SU-DHL-6 (cell line): ENCODE measurements around the gene PNO1.

Experiments used
- H2AFZ ChIP-seq: fragments of 200-600 bp; sonication (generic); 2 replicates; pipeline ENCODE4 v1.6.1; 2014; ENCODE audit warnings: low read depth, mild to moderate bottlenecking, moderate library complexity, mixed read lengths, antibody characterized with exemption, low read length; ENCODE audit not compliant: severe bottlenecking
- H3F3A ChIP-seq: fragments of 200-600 bp; shearing (Covaris generic); 2 replicates; pipeline ENCODE4 v1.6.0; 2016; ENCODE audit warnings: antibody characterized with exemption, mild to moderate bottlenecking; ENCODE audit not compliant: insufficient read depth
- H3K27ac ChIP-seq: fragments of 200-600 bp; sonication (generic); 2 replicates; pipeline ENCODE4 v1.5.1; 2016; ENCODE audit warnings: low read depth, mild to moderate bottlenecking, low read length, moderate library complexity, mixed read lengths
- H3K27me3 ChIP-seq: fragments of 200-600 bp; sonication (generic), shearing (Covaris generic); 2 replicates; pipeline ENCODE4 v1.6.0; 2014; ENCODE audit warnings: mild to moderate bottlenecking, low read length
- H3K36me3 ChIP-seq: fragments of 200-600 bp; sonication (generic); 2 replicates; pipeline ENCODE4 v1.6.1; 2014; ENCODE audit warnings: mild to moderate bottlenecking, low read length, mixed read lengths
- H3K4me2 ChIP-seq: fragments of 300-600, 200-600 bp; shearing (Covaris generic), sonication (generic); 2 replicates; pipeline ENCODE4 v1.6.0; 2014; ENCODE audit warnings: low read length, low read depth, mild to moderate bottlenecking; ENCODE audit not compliant: poor library complexity, severe bottlenecking
- H3K4me3 ChIP-seq: fragments of 200-600 bp; sonication (generic); 2 replicates; pipeline ENCODE4 v1.5.1; 2014; ENCODE audit warnings: antibody characterized with exemption, low read length, mild to moderate bottlenecking, mixed read lengths; ENCODE audit not compliant: insufficient read depth, poor library complexity, severe bottlenecking
- H3K79me2 ChIP-seq: fragments of 200-600 bp; sonication (generic); 2 replicates; pipeline ENCODE4 v1.6.1; 2014; ENCODE audit warnings: mild to moderate bottlenecking, low read length, moderate library complexity; ENCODE audit not compliant: insufficient read depth
- H3K9ac ChIP-seq: fragments of 200-600 bp; sonication (generic); 2 replicates; pipeline ENCODE4 v1.7.0; 2014; ENCODE audit warnings: mild to moderate bottlenecking, low read length
- H3K9me2 ChIP-seq: fragments of 200-600 bp; sonication (generic); replicated peaks from 2 replicates; pipeline ENCODE4 v1.6.1; 2014; ENCODE audit warnings: low read length; ENCODE audit not compliant: insufficient read depth
- H3K9me3 ChIP-seq: fragments of 200-600 bp; sonication (generic); 2 replicates; pipeline ENCODE4 v1.6.1; 2014; ENCODE audit warnings: low read length, mixed read lengths; ENCODE audit not compliant: insufficient read depth
- H4K20me1 ChIP-seq: fragments of 200-600 bp; sonication (generic); 2 replicates; pipeline ENCODE4 v1.6.1; 2014; ENCODE audit warnings: low read depth, mild to moderate bottlenecking, antibody characterized with exemption, low read length, moderate library complexity, mixed read lengths
- CTCF ChIP-seq: fragments of 200-600 bp; sonication (generic); IDR thresholded peaks from one replicate; pipeline ENCODE4 v1.5.1; 2017; ENCODE audit warnings: antibody characterized with exemption, mild to moderate bottlenecking, low read length, moderate library complexity; ENCODE audit not compliant: insufficient read depth, poor library complexity, severe bottlenecking
- EZH2phosphoT487 ChIP-seq: fragments of 200-600 bp; sonication (generic), shearing (Covaris generic); conservative IDR thresholded peaks from 2 replicates; pipeline ENCODE4 v1.6.1; 2018; ENCODE audit warnings: mild to moderate bottlenecking, antibody characterized with exemption, low read length, moderate library complexity, mixed read lengths

Gene PNO1

GRCh38 chr2:68158134-68158447 lies 403 bp downstream of the PNO1 start:
- H3K27ac ChIP-seq: peak overlapping the region; percentile 3
- H3K9me3 ChIP-seq: no peaks in the 10 kb centered on the region
- peaks cover 50% of the 10 kb centered on the region for H3K79me2 ChIP-seq
- no peaks in the 10 kb centered on the region for H3K27me3 ChIP-seq
- no peaks in the 10 kb centered on the region for H4K20me1 ChIP-seq
- H3K9me2 ChIP-seq: no peaks in the 10 kb centered on the region
- H3F3A ChIP-seq: peaks cover 4% of the 10 kb centered on the region; the same call in 1 of the 2 replicates
- TF ChIP-seq EZH2phosphoT487 (no peak), CTCF (no peak)
- peak overlapping the region; percentile 92 for H3K4me2 ChIP-seq
- peak overlapping the region; percentile 69 for H2AFZ ChIP-seq
- peak overlapping the region; percentile 89 for H3K9ac ChIP-seq
- peak overlapping the region; percentile 85 for H3K4me3 ChIP-seq
- H3K36me3 ChIP-seq: peaks cover 18% of the 10 kb centered on the region; the same call in 1 of the 2 replicates

GRCh38 chr2:68163641-68164040 lies 6.0 kb downstream of the PNO1 start:
- Histone ChIP-seq H4K20me1 (no peaks in the 10 kb centered on the region), H3K4me2 (no peak overlapping the region), H3K9ac (no peak overlapping the region), H2AFZ (no peak overlapping the region), H3K9me3 (no peaks in the 10 kb centered on the region), H3K4me3 (no peak overlapping the region), H3K9me2 (no peaks in the 10 kb centered on the region), H3K27ac (no peak overlapping the region), H3K36me3 (peaks cover 24% of the 10 kb centered on the region; the same call in 1 of the 2 replicates), H3F3A (peaks cover 13% of the 10 kb centered on the region; the same call in 1 of the 2 replicates), H3K79me2 (peaks cover 21% of the 10 kb centered on the region), H3K27me3 (no peaks in the 10 kb centered on the region)
- no peak for TF ChIP-seq EZH2phosphoT487
- TF ChIP-seq CTCF: no peak

DNA sequence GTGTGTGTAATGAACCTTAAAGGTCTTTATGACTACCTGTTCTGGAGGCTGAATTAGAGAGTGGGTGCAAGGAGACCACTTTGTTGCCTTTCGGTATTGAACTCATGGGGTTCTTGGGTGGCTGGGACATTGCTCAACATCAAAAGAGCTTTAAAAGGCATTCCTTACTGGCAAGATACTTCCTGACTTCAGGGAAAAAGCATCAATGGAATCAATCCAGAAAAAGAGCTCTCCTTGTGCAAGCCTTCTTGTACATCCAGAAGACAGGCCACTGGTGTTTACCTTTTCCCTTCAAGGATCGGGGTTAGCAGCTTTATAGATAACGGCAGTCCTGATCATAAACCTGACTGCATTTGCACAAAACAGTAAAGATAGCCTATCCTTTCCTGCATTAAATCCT lies 9.5 kb downstream of the PNO1 start:
- H3F3A ChIP-seq: peaks cover 14% of the 10 kb centered on the region; the same call in 1 of the 2 replicates
- no peak overlapping the region for H3K4me2 ChIP-seq
- no peaks in the 10 kb centered on the region for H3K9me2 ChIP-seq
- no peak overlapping the region for H3K4me3 ChIP-seq
- peaks cover 6% of the 10 kb centered on the region for H3K79me2 ChIP-seq
- no peak overlapping the region for H3K27ac ChIP-seq
- H3K9me3 ChIP-seq: no peaks in the 10 kb centered on the region
- no peak overlapping the region for H3K9ac ChIP-seq
- no peak for TF ChIP-seq CTCF
- TF ChIP-seq EZH2phosphoT487: no peak
- peaks cover 13% of the 10 kb centered on the region for H3K36me3 ChIP-seq
- no peaks in the 10 kb centered on the region for H3K27me3 ChIP-seq
- no peaks in the 10 kb centered on the region for H4K20me1 ChIP-seq
- no peak overlapping the region for H2AFZ ChIP-seq

- no peak for TF ChIP-seq EZH2phosphoT487
- TF ChIP-seq CTCF: no peak
- no peaks in the 10 kb centered on the region for H3K27me3 ChIP-seq
- no peak overlapping the region for H2AFZ ChIP-seq
- H3K79me2 ChIP-seq: no peaks in the 10 kb centered on the region; the same call in 1 of the 2 replicates
- H3K36me3 ChIP-seq: peaks cover 5% of the 10 kb centered on the region
- H3K4me2 ChIP-seq: no peak overlapping the region
- no peaks in the 10 kb centered on the region for H3K9me3 ChIP-seq
- no peaks in the 10 kb centered on the region for H4K20me1 ChIP-seq
- H3K9ac ChIP-seq: no peak overlapping the region
- H3K27ac ChIP-seq: no peak overlapping the region
- H3K9me2 ChIP-seq: no peaks in the 10 kb centered on the region
- no peak overlapping the region for H3K4me3 ChIP-seq
- peaks cover 33% of the 10 kb centered on the region; the same call in 1 of the 2 replicates for H3F3A ChIP-seq
Observed at GRCh38 chr2:68169308-68169707, 11.6 kb downstream of the PNO1 start.
